Uterus (tissue), 2 donors: Measurements from ENCODE around the gene OR2A7.
"Not testable (repeated sequence)": the region's sequence is repeated elsewhere in the genome, so short reads cannot be mapped to it uniquely, and the experiment has no call there.

Experiments used
- CTCF ChIP-seq, 4 experiments: fragments of 200-600 bp in 2 of 4; fragments of 450-650 bp in 2 of 4; sonication (generic) in 2 of 4; IDR thresholded peaks; one replicate each; pipeline ENCODE4 v1.5.1; 2016 to 2019; ENCODE audit warnings: antibody characterized with exemption in 4 of 4, mild to moderate bottlenecking in 2 of 4, moderate library complexity in 1 of 4
- POLR2A ChIP-seq, 2 donors: fragments of 450-650 bp; IDR thresholded peaks; one replicate each; pipeline ENCODE4 v1.6.1; 2016; ENCODE audit warnings: antibody characterized with exemption in 2 of 2, mild to moderate bottlenecking in 1 of 2, moderate library complexity in 1 of 2

GRCh38 chr7:144281981-144282380 is 17.4 kb upstream of the OR2A7 start:
- TF ChIP-seq CTCF, POLR2A (IDR thresholded peaks at IDR 0.05): not testable (repeated sequence)
